IMR-90 (cell line): ENCODE results near the gene CLIC1. TPM values are rescaled to one million over a fixed set of nuclear protein-coding genes. Genes with fewer than 3 reads are reported as not detected.

ENCODE experiments used
- ATAC-seq: fragments of 200-7000 bp; cut with Tn5 transposase; 2 replicates; pipeline ENCODE4 v1.9.1; 2020; ENCODE audit warnings: low read depth, mild to moderate bottlenecking, moderate library complexity
- BruUV-seq: library from RNA; stranded (reverse); fragments of 400-500 nt; replicated peaks from 2 replicates; lab custom pipeline; 2021; lab: Mats Ljungman, UMichigan
- CTCF ChIA-PET: fragments of 300-600 bp; formaldehyde crosslinking; extraction: SDS; loops from one replicate; lab custom pipeline; 2021; ENCODE audit warnings: antibody characterized with exemption; lab: Yijun Ruan, JAX
- POLR2A ChIA-PET: fragments of 300-600 bp; sonication (Branson Sonifier 250); formaldehyde crosslinking; loops from one replicate; lab custom pipeline; 2022; ENCODE audit warnings: antibody characterized with exemption; ENCODE audit not compliant: unreplicated experiment; lab: Charles Lee
- DNase-seq: peaks from one replicate; pipeline ENCODE4 v3.0.0; 2013
- H2AFZ ChIP-seq: replicated peaks from 2 replicates; pipeline ENCODE3; 2013; ENCODE audit warnings: low read length, mild to moderate bottlenecking; ENCODE audit not compliant: poor library complexity
- H2AK5ac ChIP-seq: 2 replicates; pipeline ENCODE4 v1.6.1; 2013; ENCODE audit warnings: low read depth, low read length, inconsistent platforms
- H2AK9ac ChIP-seq: replicated peaks from 2 replicates; pipeline ENCODE3; 2013; ENCODE audit warnings: mild to moderate bottlenecking, low read depth, low read length, moderate library complexity; ENCODE audit not compliant: poor library complexity
- H2BK120ac ChIP-seq: 2 replicates; pipeline ENCODE4 v1.6.1; 2013; ENCODE audit warnings: low read depth, low read length, inconsistent platforms
- H2BK15ac ChIP-seq: 3 replicates; pipeline ENCODE4 v1.6.1; 2013; ENCODE audit warnings: low read depth, low read length, inconsistent platforms
- H2BK20ac ChIP-seq: 2 replicates; pipeline ENCODE4 v1.6.1; 2013; ENCODE audit warnings: low read depth, mild to moderate bottlenecking, inconsistent platforms, low read length, moderate library complexity
- H2BK5ac ChIP-seq: 2 replicates; pipeline ENCODE4 v1.6.1; 2013; ENCODE audit warnings: mild to moderate bottlenecking, low read depth, low read length, inconsistent platforms; ENCODE audit not compliant: poor library complexity, severe bottlenecking
- H3K14ac ChIP-seq: replicated peaks from 2 replicates; pipeline ENCODE4 v1.6.1; 2013; ENCODE audit warnings: low read depth, low read length, inconsistent platforms
- H3K18ac ChIP-seq: 2 replicates; pipeline ENCODE4 v1.6.1; 2013; ENCODE audit warnings: low read depth, low read length, control low read depth
- H3K23ac ChIP-seq: 2 replicates; pipeline ENCODE4 v1.6.1; 2013; ENCODE audit warnings: low read depth, low read length, inconsistent platforms
- H3K27ac ChIP-seq: 2 replicates; pipeline ENCODE4 v1.5.1; 2013; ENCODE audit warnings: mild to moderate bottlenecking, control low read depth, low read length; ENCODE audit not compliant: insufficient read depth
- H3K27me3 ChIP-seq: 2 replicates; pipeline ENCODE4 v1.6.1; 2013; ENCODE audit warnings: low read length; ENCODE audit not compliant: control insufficient read depth, insufficient read depth
- H3K36me3 ChIP-seq: 2 replicates; pipeline ENCODE4 v1.6.1; 2013; ENCODE audit warnings: low read length, mixed read lengths; ENCODE audit not compliant: control insufficient read depth, insufficient read depth
- H3K4ac ChIP-seq: 2 replicates; pipeline ENCODE4 v1.6.1; 2013; ENCODE audit warnings: low read depth, low read length, inconsistent platforms
- H3K4me1 ChIP-seq: 2 replicates; pipeline ENCODE4 v1.6.1; 2013; ENCODE audit warnings: low read length, mixed read lengths; ENCODE audit not compliant: control insufficient read depth, insufficient read depth
- H3K4me2 ChIP-seq: 2 replicates; pipeline ENCODE4 v1.6.1; 2013; ENCODE audit warnings: low read depth, mild to moderate bottlenecking, control low read depth, low read length, moderate library complexity
- H3K4me3 ChIP-seq: 2 replicates; pipeline ENCODE4 v1.5.1; 2013; ENCODE audit warnings: low read depth, mild to moderate bottlenecking, control low read depth, low read length, moderate library complexity; ENCODE audit not compliant: insufficient read depth
- H3K56ac ChIP-seq: 2 replicates; pipeline ENCODE4 v1.6.1; 2013; ENCODE audit warnings: low read length, inconsistent platforms; ENCODE audit not compliant: insufficient read depth; ENCODE audit errors: extremely low read depth
- H3K79me1 ChIP-seq, 2 experiments: 2 replicates each; pipeline ENCODE4 v1.6.1; 2013; ENCODE audit warnings: low read length in 2 of 2, inconsistent platforms in 1 of 2, low read depth in 1 of 2
- H3K9ac ChIP-seq: 2 replicates; pipeline ENCODE4 v1.6.1; 2013; ENCODE audit warnings: low read depth, low read length, control low read depth
- H3K9me1 ChIP-seq: 2 replicates; pipeline ENCODE4 v1.6.1; 2013; ENCODE audit warnings: low read length, inconsistent platforms; ENCODE audit not compliant: insufficient read depth
- H3K9me3 ChIP-seq: 2 replicates; pipeline ENCODE4 v1.6.1; 2013; ENCODE audit warnings: low read length; ENCODE audit not compliant: control insufficient read depth, insufficient read depth
- H4K20me1 ChIP-seq: 2 replicates; pipeline ENCODE4 v1.6.1; 2013; ENCODE audit warnings: low read length, inconsistent platforms; ENCODE audit not compliant: insufficient read depth
- H4K5ac ChIP-seq: 2 replicates; pipeline ENCODE4 v1.6.1; 2013; ENCODE audit warnings: mild to moderate bottlenecking, low read depth, low read length, control low read depth
- H4K8ac ChIP-seq, 2 experiments: 2 replicates each; pipeline ENCODE4 v1.6.1; 2013; ENCODE audit warnings: low read depth in 2 of 2, low read length in 2 of 2, control low read depth in 1 of 2, inconsistent platforms in 1 of 2
- H4K91ac ChIP-seq: 2 replicates; pipeline ENCODE4 v1.6.1; 2013; ENCODE audit warnings: low read depth, low read length, inconsistent platforms; ENCODE audit not compliant: insufficient read depth
- BHLHE40 ChIP-seq: fragments of 150-350 bp; IDR thresholded peaks from 2 replicates; pipeline ENCODE4 v1.6.1; 2016; ENCODE audit warnings: mild to moderate bottlenecking, low read depth, low read length
- CEBPB ChIP-seq: IDR thresholded peaks from 2 replicates; pipeline ENCODE4 v1.6.1; 2012; ENCODE audit warnings: low read depth, low read length, improper control_type of control experiment
- CHD1 ChIP-seq: IDR thresholded peaks from 2 replicates; pipeline ENCODE4 v1.6.1; 2012; ENCODE audit warnings: low read depth, low read length, improper control_type of control experiment
- MAFK ChIP-seq: IDR thresholded peaks from 2 replicates; pipeline ENCODE4 v1.6.1; 2012; ENCODE audit warnings: low read depth, low read length, improper control_type of control experiment
- MXI1 ChIP-seq: IDR thresholded peaks from 2 replicates; pipeline ENCODE4 v1.6.1; 2012; ENCODE audit warnings: low read depth, mild to moderate bottlenecking, low read length, moderate library complexity, borderline replicate concordance
- NFE2L2 ChIP-seq: fragments of 150-350 bp; IDR thresholded peaks from 2 replicates; pipeline ENCODE4 v1.6.1; 2016; ENCODE audit warnings: low read depth, mild to moderate bottlenecking, low read length
- RAD21 ChIP-seq: IDR thresholded peaks from 2 replicates; pipeline ENCODE4 v1.6.1; 2012; ENCODE audit warnings: low read length, improper control_type of control experiment
- RCOR1 ChIP-seq: IDR thresholded peaks from 2 replicates; pipeline ENCODE4 v1.6.1; 2012; ENCODE audit warnings: mild to moderate bottlenecking, low read length, improper control_type of control experiment; ENCODE audit not compliant: insufficient replicate concordance
- RFX5 ChIP-seq: IDR thresholded peaks from 2 replicates; pipeline ENCODE4 v1.8.0; 2012; ENCODE audit warnings: low read depth, mild to moderate bottlenecking, low read length, moderate library complexity
- WGBS, 2 experiments: methylation state at CpG; one replicate each; pipeline versions ENCODE4 v1.1.5 to v1.1.7; 2013; ENCODE audit warnings: missing lambda C conversion rate in 2 of 2; ENCODE audit not compliant: insufficient read length in 1 of 2; ENCODE audit errors: extremely low coverage in 2 of 2; 5-methylcytosine and 5-hydroxymethylcytosine counted together
- dilution Hi-C: fragments of 300-500 bp; cut with HindIII; formaldehyde crosslinking; loops from one replicate; pipeline ENCODE4 v1.14.3; 2018; ENCODE audit warnings: low sequenced_read_pairs; ENCODE audit not compliant: unreplicated experiment
- in situ Hi-C: fragments of 300-500 bp; cut with MboI; formaldehyde crosslinking; loops from 3 replicates; pipeline ENCODE4 v1.14.3; 2019; ENCODE audit warnings: low sequenced_read_pairs, inconsistent platforms, mixed read lengths
- intact Hi-C: fragments of 100-400 bp; cut with micrococcal nuclease; formaldehyde crosslinking; loops from 2 replicates; pipeline ENCODE4 v1.10.0; 2022
- polyA plus RNA-seq, 3 experiments: library from polyadenylated mRNA; depleted of rRNA; stranded (reverse); fragments of >200 nt; gene quantifications; 2 replicates each; pipeline ENCODE4 v1.2.3, GENCODE V29; 2012; ENCODE audit warnings: low replicate concordance in 1 of 3
- total RNA-seq: library from RNA; depleted of rRNA; stranded (reverse); fragments of >200 nt; gene quantifications from 2 replicates; pipeline ENCODE4 v1.2.3, GENCODE V29; 2012
- TF ChIP-seq, protein P1 (sequence below): fragments of 150-350 bp; IDR thresholded peaks from 2 replicates; pipeline ENCODE4 v1.6.1; 2017; ENCODE audit warnings: mild to moderate bottlenecking, antibody characterized with exemption, low read length, low read depth
- TF ChIP-seq, protein P2 (sequence below): conservative IDR thresholded peaks from 2 replicates; pipeline ENCODE4 v1.5.1; 2012; ENCODE audit warnings: mild to moderate bottlenecking, low read depth, low read length, improper control_type of control experiment

CLIC1 gene
- total and polyA plus RNA-seq, 2 of the 4 experiments (the other 2 are of a cell fraction), result 706 to 1,185 TPM

DNA sequence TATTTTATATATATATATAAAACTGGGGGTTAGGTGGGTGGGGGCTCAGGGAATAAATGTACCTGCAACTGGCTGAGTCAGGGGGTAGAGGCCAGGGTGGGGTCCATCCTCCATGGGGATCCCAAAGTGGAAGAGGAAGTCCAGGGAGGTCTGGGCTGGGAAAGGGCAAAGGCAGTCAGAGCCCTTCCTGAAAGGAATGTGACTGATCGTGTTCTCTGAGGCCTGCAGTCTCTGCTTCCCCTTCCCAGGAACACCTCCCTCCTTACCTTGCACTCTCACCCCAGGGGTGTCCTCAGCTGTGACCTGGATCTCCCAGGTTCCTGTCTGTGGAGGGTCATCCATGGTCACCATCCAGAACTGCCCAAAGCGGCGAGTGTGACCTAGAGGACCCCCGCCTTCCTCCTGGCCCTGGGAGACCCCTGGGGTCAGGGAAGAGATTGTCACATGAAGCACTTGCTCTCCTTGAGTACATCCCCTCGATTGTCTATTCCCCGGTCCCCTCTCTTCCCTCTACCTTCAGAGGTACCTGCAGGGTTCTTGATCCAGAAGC is 30.8 kb upstream of the CLIC1 start:
- Histone ChIP-seq H3K36me3 (no peaks in the 10 kb centered on the region), H2AFZ (peak overlapping the region; percentile 72), H4K8ac (no peak overlapping the region), H2BK15ac (no peak overlapping the region), H4K5ac (no peak overlapping the region), H3K23ac (no peak overlapping the region), H3K9me3 (no peaks in the 10 kb centered on the region), H3K4me2 (no peak overlapping the region), H4K20me1 (no peaks in the 10 kb centered on the region), H4K91ac (no peak overlapping the region), H3K27me3 (no peaks in the 10 kb centered on the region), H3K4me3 (no peak overlapping the region), H3K18ac (no peak overlapping the region), H2AK9ac (peak overlapping the region; percentile 70), H3K79me1 (no peaks in the 10 kb centered on the region), H3K4me1 (peaks cover 4% of the 10 kb centered on the region), H3K9me1 (peaks cover 9% of the 10 kb centered on the region), H2BK20ac (no peak overlapping the region), H3K27ac (no peak overlapping the region), H2BK5ac (no peak overlapping the region), H3K9ac (no peak overlapping the region), H3K14ac (no peak overlapping the region), H2BK120ac (no peak overlapping the region), H3K56ac (no peak overlapping the region), H2AK5ac (no peak overlapping the region), H3K4ac (no peak overlapping the region)
- ChIA-PET CTCF (no interaction called here), POLR2A (no interaction called here)
- ATAC-seq, result no peak
- DNase-seq, result no peak
- dilution Hi-C loops (no loop called here), intact Hi-C loops (no loop called here), in situ Hi-C loops (no loop called here)
- no peak for TF ChIP-seq CHD1
- TF ChIP-seq RCOR1, result no peak
- no peak for TF ChIP-seq MAFK
- no peak for TF ChIP-seq BHLHE40
- no peak for TF ChIP-seq NFE2L2
- TF ChIP-seq RAD21, result no peak
- TF ChIP-seq, protein P1, sequence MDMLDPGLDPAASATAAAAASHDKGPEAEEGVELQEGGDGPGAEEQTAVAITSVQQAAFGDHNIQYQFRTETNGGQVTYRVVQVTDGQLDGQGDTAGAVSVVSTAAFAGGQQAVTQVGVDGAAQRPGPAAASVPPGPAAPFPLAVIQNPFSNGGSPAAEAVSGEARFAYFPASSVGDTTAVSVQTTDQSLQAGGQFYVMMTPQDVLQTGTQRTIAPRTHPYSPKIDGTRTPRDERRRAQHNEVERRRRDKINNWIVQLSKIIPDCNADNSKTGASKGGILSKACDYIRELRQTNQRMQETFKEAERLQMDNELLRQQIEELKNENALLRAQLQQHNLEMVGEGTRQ, result no peak
- TF ChIP-seq RFX5, result no peak
- TF ChIP-seq, protein P2, sequence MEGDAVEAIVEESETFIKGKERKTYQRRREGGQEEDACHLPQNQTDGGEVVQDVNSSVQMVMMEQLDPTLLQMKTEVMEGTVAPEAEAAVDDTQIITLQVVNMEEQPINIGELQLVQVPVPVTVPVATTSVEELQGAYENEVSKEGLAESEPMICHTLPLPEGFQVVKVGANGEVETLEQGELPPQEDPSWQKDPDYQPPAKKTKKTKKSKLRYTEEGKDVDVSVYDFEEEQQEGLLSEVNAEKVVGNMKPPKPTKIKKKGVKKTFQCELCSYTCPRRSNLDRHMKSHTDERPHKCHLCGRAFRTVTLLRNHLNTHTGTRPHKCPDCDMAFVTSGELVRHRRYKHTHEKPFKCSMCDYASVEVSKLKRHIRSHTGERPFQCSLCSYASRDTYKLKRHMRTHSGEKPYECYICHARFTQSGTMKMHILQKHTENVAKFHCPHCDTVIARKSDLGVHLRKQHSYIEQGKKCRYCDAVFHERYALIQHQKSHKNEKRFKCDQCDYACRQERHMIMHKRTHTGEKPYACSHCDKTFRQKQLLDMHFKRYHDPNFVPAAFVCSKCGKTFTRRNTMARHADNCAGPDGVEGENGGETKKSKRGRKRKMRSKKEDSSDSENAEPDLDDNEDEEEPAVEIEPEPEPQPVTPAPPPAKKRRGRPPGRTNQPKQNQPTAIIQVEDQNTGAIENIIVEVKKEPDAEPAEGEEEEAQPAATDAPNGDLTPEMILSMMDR, result no peak
- TF ChIP-seq MXI1, result no peak
- TF ChIP-seq CEBPB, result no peak
- WGBS, 2 experiments, result no CpG with 5 or more reads among the region's 6 CpGs
- BruUV-seq, result no TSS peak
